ENCODE results near the gene OR8D1.

Gene OR8D1

DNA sequence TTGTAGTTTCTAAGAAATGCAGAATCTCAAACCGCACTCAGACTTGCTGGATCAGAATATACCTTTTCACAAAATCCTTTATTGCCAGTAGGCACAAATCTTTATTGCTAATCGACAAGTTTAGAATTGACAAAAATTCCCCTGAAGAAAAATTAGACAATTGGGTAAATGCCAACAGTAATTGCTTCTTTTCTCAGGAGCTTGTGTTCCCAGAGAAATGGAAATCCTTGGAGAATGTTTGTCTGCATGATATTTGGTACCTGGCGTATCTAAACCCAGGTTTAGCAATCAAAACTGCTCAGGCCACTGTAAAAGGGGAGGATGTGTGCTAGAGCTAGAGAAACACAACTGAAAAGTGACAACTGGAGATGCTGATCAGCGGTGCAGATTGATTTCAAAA lies 57.7 kb downstream of the OR8D1 start, which contains the start of gene OR8G5:
TSS of gene OR8G5 (plus strand) at position 301 of the 400 bp plus-strand sequence. CDS start 8,556 bp downstream, outside the sequence.
- DNase-seq (ENCODE audit: insufficient read length, low spot score) (no peak), FAIRE-seq (no peak)
- TF ChIP-seq POU2F2 (IDR thresholded peaks at IDR 0.05; ENCODE audit: low read depth, low read length) (no peak), PAX5 (IDR thresholded peaks at IDR 0.05; ENCODE audit: insufficient read depth, low read length, severe bottlenecking) (no peak), TAF1 (IDR thresholded peaks at IDR 0.05; ENCODE audit: low read depth, low read length) (no peak), POLR2A (IDR thresholded peaks at IDR 0.05; ENCODE audit: low read depth, low read length) (no peak), SPI1 (IDR thresholded peaks at IDR 0.05; ENCODE audit: low read depth, low read length) (no peak)
